Endothelial cell of umbilical vein (primary cell): ENCODE results near the gene PRKCZ. TPM values are rescaled to one million over a fixed set of nuclear protein-coding genes. Genes with fewer than 3 reads are reported as not detected.

ENCODE experiments used
- BruUV-seq: library from RNA; stranded (reverse); fragments of 400-500 nt; replicated peaks from 2 replicates; lab custom pipeline; 2021; lab: Mats Ljungman, UMichigan
- CTCF ChIA-PET: fragments of 300-600, 350-600 bp; sonication (Branson Sonifier 250); formaldehyde crosslinking; loops from one replicate; lab custom pipeline; 2021; ENCODE audit warnings: antibody characterized with exemption, inconsistent platforms; lab: Charles Lee
- POLR2A ChIA-PET: fragments of 300-600, 350-600 bp; sonication (Branson Sonifier 250); formaldehyde crosslinking; loops from one replicate; lab custom pipeline; 2021; ENCODE audit warnings: antibody characterized with exemption, inconsistent platforms; lab: Charles Lee
- DNase-seq: peaks from one replicate; pipeline ENCODE4 v3.0.0-alpha.2; 2011; ENCODE audit warnings: low read depth, low spot score
- FAIRE-seq: peaks from 2 replicates; lab custom pipeline; 2011; peaks lifted over from hg19 to GRCh38; lab: Jason Lieb, UNC
- H2AFZ ChIP-seq: 2 replicates; pipeline ENCODE4 v1.6.0; 2012; ENCODE audit warnings: low read depth, low read length, control low read depth, inconsistent platforms
- H3K27ac ChIP-seq: 2 replicates; pipeline ENCODE4 v1.5.1; 2011; ENCODE audit warnings: low read depth, mild to moderate bottlenecking, control low read depth, low read length, moderate library complexity; ENCODE audit not compliant: insufficient read depth
- H3K27me3 ChIP-seq, 2 experiments: 2 replicates each; pipeline versions ENCODE4 v1.6.0 to v1.6.1; 2011; ENCODE audit warnings: low read length in 2 of 2, mixed read lengths in 1 of 2; ENCODE audit not compliant: control insufficient read depth in 2 of 2, insufficient read depth in 2 of 2
- H3K36me3 ChIP-seq, 2 experiments: 2 replicates in 1 of 2; 3 replicates in 1 of 2; pipeline ENCODE4 v1.5.1; 2011; ENCODE audit warnings: low read length in 2 of 2, mild to moderate bottlenecking in 1 of 2, moderate library complexity in 1 of 2; ENCODE audit not compliant: control insufficient read depth in 2 of 2, insufficient read depth in 2 of 2; ENCODE audit errors: extremely low read depth in 1 of 2
- H3K4me1 ChIP-seq: 3 replicates; pipeline ENCODE4 v1.5.1; 2011; ENCODE audit warnings: mild to moderate bottlenecking, low read length; ENCODE audit not compliant: control insufficient read depth, insufficient read depth; ENCODE audit errors: extremely low read depth
- H3K4me2 ChIP-seq: 2 replicates; pipeline ENCODE4 v1.6.1; 2011; ENCODE audit warnings: low read length, control low read depth, mixed read lengths; ENCODE audit not compliant: insufficient read depth
- H3K4me3 ChIP-seq, 3 experiments: fragments of 200-600 bp in 1 of 3; sonication (generic), shearing (Covaris generic) in 1 of 3; replicated peaks in 1 of 3; 2 replicates each; pipeline ENCODE4 v1.5.1; 2011 to 2016; ENCODE audit warnings: control low read depth in 3 of 3, low read length in 3 of 3, mild to moderate bottlenecking in 2 of 3, inconsistent platforms in 1 of 3, low read depth in 1 of 3, moderate library complexity in 1 of 3; ENCODE audit not compliant: insufficient read depth in 1 of 3
- H3K79me2 ChIP-seq: 2 replicates; pipeline ENCODE4 v1.6.0; 2012; ENCODE audit warnings: low read length, inconsistent platforms; ENCODE audit not compliant: control insufficient read depth, insufficient read depth
- H3K9ac ChIP-seq: replicated peaks from 2 replicates; pipeline ENCODE3; 2011; ENCODE audit warnings: low read length, control low read depth; ENCODE audit not compliant: insufficient read depth; ENCODE audit errors: extremely low read depth
- H3K9me1 ChIP-seq: replicated peaks from 3 replicates; pipeline ENCODE4 v1.6.0; 2011; ENCODE audit warnings: mild to moderate bottlenecking, low read length; ENCODE audit not compliant: control insufficient read depth, insufficient read depth; ENCODE audit errors: extremely low read depth
- H3K9me3 ChIP-seq: replicated peaks from 2 replicates; pipeline ENCODE4 v1.5.1; 2012; ENCODE audit warnings: low read length, inconsistent platforms; ENCODE audit not compliant: control insufficient read depth, insufficient read depth
- H4K20me1 ChIP-seq: replicated peaks from 2 replicates; pipeline ENCODE3; 2011; ENCODE audit warnings: mild to moderate bottlenecking, low read length; ENCODE audit not compliant: control insufficient read depth, insufficient read depth; ENCODE audit errors: extremely low read depth
- CTCF ChIP-seq, 2 donors: IDR thresholded peaks; 1 replicate in 1 of 2; 2 replicates in 1 of 2; pipeline ENCODE4 v1.5.1; 2011; ENCODE audit warnings: low read length in 2 of 2, mild to moderate bottlenecking in 2 of 2, moderate library complexity in 2 of 2, control low read depth in 1 of 2, inconsistent platforms in 1 of 2, low read depth in 1 of 2; ENCODE audit not compliant: insufficient read depth in 1 of 2; ENCODE audit errors: extremely low read depth in 1 of 2
- EZH2 ChIP-seq: IDR thresholded peaks from 2 replicates; pipeline ENCODE4 v1.6.1; 2012; ENCODE audit warnings: borderline replicate concordance, low read depth, mild to moderate bottlenecking, moderate library complexity, low read length, inconsistent platforms; ENCODE audit not compliant: severe bottlenecking
- FOS ChIP-seq: IDR thresholded peaks from 2 replicates; pipeline ENCODE4 v1.6.1; 2011; ENCODE audit warnings: mild to moderate bottlenecking, low read length, moderate library complexity, borderline replicate concordance; ENCODE audit not compliant: insufficient read depth
- GATA2 ChIP-seq: IDR thresholded peaks from 2 replicates; pipeline ENCODE4 v1.7.0; 2011; ENCODE audit warnings: low read depth, mild to moderate bottlenecking, moderate library complexity, mixed read lengths, low read length; ENCODE audit not compliant: insufficient read length, insufficient read depth
- JUN ChIP-seq: IDR thresholded peaks from 2 replicates; pipeline ENCODE4 v1.6.1; 2011; ENCODE audit warnings: borderline replicate concordance, low read depth; ENCODE audit not compliant: insufficient read length, insufficient read depth
- MAX ChIP-seq: IDR thresholded peaks from 2 replicates; pipeline ENCODE4 v1.6.1; 2011; ENCODE audit not compliant: insufficient read depth, insufficient read length
- MYC ChIP-seq: IDR thresholded peaks from one replicate; pipeline ENCODE4 v1.6.1; 2011; ENCODE audit warnings: mild to moderate bottlenecking, low read depth, low read length
- POLR2A ChIP-seq: IDR thresholded peaks from 2 replicates; pipeline ENCODE4 v1.6.1; 2012; ENCODE audit warnings: low read depth, mild to moderate bottlenecking, control low read depth, low read length
- POLR2AphosphoS5 ChIP-seq: IDR thresholded peaks from 2 replicates; pipeline ENCODE4 v1.6.1; 2012; ENCODE audit warnings: low read depth, mild to moderate bottlenecking, control low read depth, low read length, moderate library complexity; ENCODE audit not compliant: insufficient read depth
- dilution Hi-C: fragments of 300-500 bp; cut with MboI; formaldehyde crosslinking; loops from one replicate; pipeline ENCODE4 v1.15.0; 2019; ENCODE audit warnings: low sequenced_read_pairs; ENCODE audit not compliant: extremely low pct_ligation_motif_present
- intact Hi-C: fragments of 100-400 bp; cut with micrococcal nuclease; formaldehyde crosslinking; loops from one replicate; pipeline ENCODE4 v1.10.0; 2022
- polyA plus RNA-seq, 4 experiments: library from polyadenylated mRNA; depleted of rRNA in 3 of 4; stranded (reverse) in 3 of 4; unstranded in 1 of 4; fragments of >200 nt; gene quantifications; 2 replicates each; pipeline versions ENCODE4 v1.2.1 to v1.2.3, GENCODE V29; 2011 to 2012; ENCODE audit warnings: missing spikeins in 1 of 4
- total RNA-seq: library from RNA; stranded (reverse); gene quantifications from 2 replicates; pipeline ENCODE4 v1.2.3, GENCODE V29; 2021

PRKCZ gene
- total and polyA plus RNA-seq, 2 donors (not counting 3 experiments of a cell fraction or from before 2014, with no cell fraction given), result 0.22 to 1.7 TPM

GRCh38 chr1:2016123-2016522 is 34.1 kb upstream of the PRKCZ start:
- Histone ChIP-seq H3K36me3 (no peaks in the 10 kb centered on the region), H3K4me3 (no peak overlapping the region), H3K4me1 (no peaks in the 10 kb centered on the region), H3K79me2 (no peaks in the 10 kb centered on the region), H3K9me1 (no peaks in the 10 kb centered on the region), H3K4me2 (no peak overlapping the region), H3K9me3 (no peaks in the 10 kb centered on the region), H3K27ac (no peak overlapping the region), H3K9ac (no peak overlapping the region), H3K27me3 (peaks cover 22 to 27% of the 10 kb centered on the region in 2 experiments), H4K20me1 (no peaks in the 10 kb centered on the region), H2AFZ (no peak overlapping the region)
- ChIA-PET POLR2A (no interaction called here), CTCF (no interaction called here)
- TF ChIP-seq JUN (no peak), EZH2 (no peak), POLR2AphosphoS5 (no peak), FOS (no peak)
- dilution Hi-C loops, result no loop called here
- BruUV-seq, result no TSS peak
- FAIRE-seq, result no peak
- intact Hi-C loops, result no loop called here
- DNase-seq, result no peak

GRCh38 chr1:2018217-2019171 is 31.7 kb upstream of the PRKCZ start:
- TF ChIP-seq CTCF (IDR thresholded peaks at IDR 0.05; ENCODE audit: extremely low read depth in 1 of 2, insufficient read depth in 1 of 2, low read depth in 1 of 2, low read length in 2 of 2) (no peak), FOS (no peak), GATA2 (no peak), POLR2A (no peak), POLR2AphosphoS5 (no peak), MYC (no peak), MAX (no peak), EZH2 (no peak), JUN (no peak)
- FAIRE-seq (no peak), DNase-seq (no peak)
- no peak overlapping the region for H3K4me2 ChIP-seq
- H3K9ac ChIP-seq, result no peak overlapping the region
- no peaks in the 10 kb centered on the region for H3K36me3 ChIP-seq
- intact Hi-C loops, result no loop called here
- H3K4me3 ChIP-seq, result no peak overlapping the region
- H4K20me1 ChIP-seq, result no peaks in the 10 kb centered on the region
- no peaks in the 10 kb centered on the region for H3K4me1 ChIP-seq
- ChIA-PET POLR2A (no interaction called here), CTCF (interaction anchor here (0.7 to 2.4 kb wide), 3 partner anchors 27 to 156 kb away, joined by 3 to 9 read pairs (median 3); no protein-coding TSS in a partner anchor)
- H3K9me3 ChIP-seq, result no peaks in the 10 kb centered on the region
- no peaks in the 10 kb centered on the region for H3K9me1 ChIP-seq
- BruUV-seq, result no TSS peak
- no peak overlapping the region for H3K27ac ChIP-seq
- no peaks in the 10 kb centered on the region for H3K79me2 ChIP-seq
- peaks cover 24 to 27% of the 10 kb centered on the region in 2 experiments for H3K27me3 ChIP-seq
- no peak overlapping the region for H2AFZ ChIP-seq
- dilution Hi-C loops, result no loop called here
